Neutrophil (primary cell): Measurements from ENCODE around the gene MEIKIN.
A peak's percentile ranks its signal among the peaks of the same experiment; 100 is the strongest.
"Not testable (repeated sequence)": the region's sequence is repeated elsewhere in the genome, so short reads cannot be mapped to it uniquely, and the experiment has no call there.

Experiments used
- H3K27ac ChIP-seq: fragments of 200-600 bp; sonication (generic); 2 replicates; pipeline ENCODE4 v1.5.1; 2016; ENCODE audit warnings: mild to moderate bottlenecking, moderate library complexity
- H3K27me3 ChIP-seq: fragments of 200-600 bp; sonication (generic); 2 replicates; pipeline ENCODE4 v1.6.0; 2016; ENCODE audit warnings: mild to moderate bottlenecking
- H3K36me3 ChIP-seq: fragments of 200-600 bp; sonication (generic); 2 replicates; pipeline ENCODE4 v1.5.1; 2017
- H3K4me1 ChIP-seq, 2 experiments: fragments of 200-600 bp in 1 of 2; sonication (generic) in 1 of 2; 1 replicate in 1 of 2; 2 replicates in 1 of 2; pipeline versions ENCODE4 v1.5.1 to v1.6.1; 2013 to 2016; ENCODE audit warnings: low read depth in 1 of 2, low read length in 1 of 2, mild to moderate bottlenecking in 1 of 2, moderate library complexity in 1 of 2; ENCODE audit not compliant: control insufficient read depth in 1 of 2, insufficient read depth in 1 of 2
- H3K4me3 ChIP-seq, 2 experiments: fragments of 200-600 bp in 1 of 2; sonication (generic) in 1 of 2; 1 replicate in 1 of 2; 2 replicates in 1 of 2; pipeline ENCODE4 v1.5.1; 2013 to 2016; ENCODE audit warnings: low read depth in 1 of 2, low read length in 1 of 2, mild to moderate bottlenecking in 1 of 2, moderate library complexity in 1 of 2
- H3K9me3 ChIP-seq: fragments of 200-600 bp; sonication (generic); 2 replicates; pipeline ENCODE4 v1.5.1; 2016
- TF ChIP-seq, protein P1 (sequence below): fragments of 200-600 bp; sonication (generic); IDR thresholded peaks from 2 replicates; pipeline ENCODE4 v1.5.1; 2016; ENCODE audit warnings: antibody characterized with exemption

MEIKIN gene

DNA sequence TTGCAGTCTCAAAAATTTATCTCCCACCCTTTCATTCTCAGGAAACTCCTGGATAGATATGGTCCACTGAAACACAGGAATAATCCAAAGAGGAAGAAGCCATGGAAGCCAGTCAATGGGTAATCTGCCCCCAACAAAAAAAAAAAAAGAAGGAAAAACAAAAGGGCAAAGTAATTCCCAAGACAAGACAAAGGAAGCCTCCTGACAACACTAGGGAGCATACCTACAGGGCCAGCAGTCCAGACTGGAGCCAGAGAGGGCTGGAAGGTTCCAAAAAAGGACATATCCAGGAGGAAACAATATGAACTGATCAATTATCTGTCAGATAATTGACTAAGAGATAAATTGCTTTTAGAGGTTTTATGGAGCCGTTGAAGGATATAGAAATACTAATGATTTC, 161.6 kb downstream of the MEIKIN start:
- Histone ChIP-seq H3K4me3 (no peak overlapping the region), H3K4me1 (peaks cover 0 to 7% of the 10 kb centered on the region in 2 experiments), H3K9me3 (no peaks in the 10 kb centered on the region), H3K27ac (no peak overlapping the region), H3K27me3 (no peaks in the 10 kb centered on the region), H3K36me3 (no peaks in the 10 kb centered on the region)
- TF ChIP-seq, protein P1, sequence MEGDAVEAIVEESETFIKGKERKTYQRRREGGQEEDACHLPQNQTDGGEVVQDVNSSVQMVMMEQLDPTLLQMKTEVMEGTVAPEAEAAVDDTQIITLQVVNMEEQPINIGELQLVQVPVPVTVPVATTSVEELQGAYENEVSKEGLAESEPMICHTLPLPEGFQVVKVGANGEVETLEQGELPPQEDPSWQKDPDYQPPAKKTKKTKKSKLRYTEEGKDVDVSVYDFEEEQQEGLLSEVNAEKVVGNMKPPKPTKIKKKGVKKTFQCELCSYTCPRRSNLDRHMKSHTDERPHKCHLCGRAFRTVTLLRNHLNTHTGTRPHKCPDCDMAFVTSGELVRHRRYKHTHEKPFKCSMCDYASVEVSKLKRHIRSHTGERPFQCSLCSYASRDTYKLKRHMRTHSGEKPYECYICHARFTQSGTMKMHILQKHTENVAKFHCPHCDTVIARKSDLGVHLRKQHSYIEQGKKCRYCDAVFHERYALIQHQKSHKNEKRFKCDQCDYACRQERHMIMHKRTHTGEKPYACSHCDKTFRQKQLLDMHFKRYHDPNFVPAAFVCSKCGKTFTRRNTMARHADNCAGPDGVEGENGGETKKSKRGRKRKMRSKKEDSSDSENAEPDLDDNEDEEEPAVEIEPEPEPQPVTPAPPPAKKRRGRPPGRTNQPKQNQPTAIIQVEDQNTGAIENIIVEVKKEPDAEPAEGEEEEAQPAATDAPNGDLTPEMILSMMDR, result no peak

DNA sequence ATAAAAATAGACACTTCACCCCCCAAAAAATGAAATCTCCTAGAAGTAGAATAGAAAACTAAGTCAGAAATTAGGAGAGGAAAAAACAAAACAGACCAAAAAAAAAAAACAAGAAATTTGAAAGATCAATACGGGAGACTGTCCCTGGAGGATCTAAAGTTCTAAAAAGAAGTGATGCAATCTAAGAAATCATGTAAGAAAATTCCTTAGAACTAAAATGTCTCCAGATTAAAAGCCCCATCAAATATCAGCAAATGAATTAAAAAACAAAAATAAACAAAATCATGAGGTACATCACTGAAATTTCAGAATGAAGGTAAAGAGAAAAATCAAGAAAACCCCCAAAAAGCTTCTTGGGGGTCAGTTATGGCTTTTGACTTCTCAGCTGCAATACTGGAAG, 162.1 kb downstream of the MEIKIN start:
- Histone ChIP-seq H3K9me3 (no peaks in the 10 kb centered on the region), H3K36me3 (no peaks in the 10 kb centered on the region), H3K27ac (no peak overlapping the region), H3K4me3 (no peak overlapping the region), H3K27me3 (no peaks in the 10 kb centered on the region), H3K4me1 (peaks cover 0 to 7% of the 10 kb centered on the region in 2 experiments)
- TF ChIP-seq, protein P1, result no peak

DNA sequence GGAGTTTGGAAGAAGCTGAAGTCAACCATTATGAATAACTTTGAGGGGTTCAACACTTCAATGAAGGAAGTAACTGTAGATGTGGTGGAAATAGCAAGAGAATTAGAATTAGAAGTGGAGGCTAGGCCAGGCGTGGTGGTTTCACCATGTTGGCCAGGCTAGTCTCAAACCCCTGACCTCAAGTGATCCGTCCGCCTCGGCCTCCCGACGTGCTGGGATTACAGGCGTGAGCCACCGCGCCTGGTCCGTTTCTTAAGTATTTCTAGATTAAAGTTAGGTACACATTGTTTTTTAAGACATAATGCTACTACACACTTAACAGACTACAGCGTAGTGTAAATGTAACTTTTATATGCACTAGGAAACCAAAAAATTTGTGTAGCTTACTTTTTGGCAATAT, 162.7 kb downstream of the MEIKIN start:
- H3K4me3 ChIP-seq, result no peak overlapping the region
- no peaks in the 10 kb centered on the region for H3K27me3 ChIP-seq
- H3K9me3 ChIP-seq, result no peaks in the 10 kb centered on the region
- no peak overlapping the region for H3K27ac ChIP-seq
- no peaks in the 10 kb centered on the region for H3K36me3 ChIP-seq
- peaks cover 0 to 4% of the 10 kb centered on the region in 2 experiments for H3K4me1 ChIP-seq
- TF ChIP-seq, protein P1, result no peak

DNA sequence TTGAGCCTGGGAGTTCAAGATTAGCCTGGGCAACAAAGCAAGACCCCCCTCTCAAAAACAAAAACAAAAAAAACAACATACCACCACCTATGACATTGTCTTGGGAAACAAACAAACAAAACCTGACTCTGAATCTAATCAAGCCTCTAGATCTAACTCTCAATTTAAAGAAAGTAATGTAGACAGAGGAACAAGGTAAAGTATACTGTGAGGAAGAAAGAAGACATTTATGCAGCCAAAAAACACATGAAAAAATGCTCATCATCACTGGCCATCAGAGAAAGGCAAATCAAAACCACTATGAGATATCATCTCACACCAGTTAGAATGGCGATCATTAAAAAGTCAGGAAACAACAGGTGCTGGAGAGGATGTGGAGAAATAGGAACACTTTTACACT, 167.3 kb downstream of the MEIKIN start:
- H3K27me3 ChIP-seq, H3K4me1 ChIP-seq, H3K27ac ChIP-seq, H3K36me3 ChIP-seq, H3K4me3 ChIP-seq, H3K9me3 ChIP-seq: not testable (repeated sequence)

DNA sequence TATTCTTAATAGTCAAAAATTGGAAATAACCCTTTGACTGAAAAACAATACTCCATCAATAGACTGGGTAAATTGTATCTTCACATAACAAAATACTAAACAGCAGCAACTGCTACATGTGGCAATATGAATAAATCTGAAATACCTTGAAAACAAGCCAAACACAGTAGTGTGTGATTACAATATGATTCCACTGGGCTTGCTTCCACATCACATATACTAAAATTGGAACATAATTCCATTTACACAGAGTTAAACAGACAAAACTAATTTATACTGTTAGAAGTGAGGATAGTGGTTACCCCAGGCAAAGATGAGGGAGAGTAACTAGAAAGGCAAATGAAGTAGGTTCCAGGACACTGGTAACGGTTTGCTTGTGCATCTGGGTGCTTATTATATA, 169.0 kb downstream of the MEIKIN start:
- no peaks in the 10 kb centered on the region for H3K9me3 ChIP-seq
- H3K27ac ChIP-seq, result peak overlapping the region; percentile 0
- H3K4me1 ChIP-seq, result peaks cover 0 to 10% of the 10 kb centered on the region in 2 experiments
- H3K4me3 ChIP-seq, result no peak overlapping the region
- H3K36me3 ChIP-seq, result no peaks in the 10 kb centered on the region
- H3K27me3 ChIP-seq, result no peaks in the 10 kb centered on the region
- TF ChIP-seq, protein P1, result no peak

DNA sequence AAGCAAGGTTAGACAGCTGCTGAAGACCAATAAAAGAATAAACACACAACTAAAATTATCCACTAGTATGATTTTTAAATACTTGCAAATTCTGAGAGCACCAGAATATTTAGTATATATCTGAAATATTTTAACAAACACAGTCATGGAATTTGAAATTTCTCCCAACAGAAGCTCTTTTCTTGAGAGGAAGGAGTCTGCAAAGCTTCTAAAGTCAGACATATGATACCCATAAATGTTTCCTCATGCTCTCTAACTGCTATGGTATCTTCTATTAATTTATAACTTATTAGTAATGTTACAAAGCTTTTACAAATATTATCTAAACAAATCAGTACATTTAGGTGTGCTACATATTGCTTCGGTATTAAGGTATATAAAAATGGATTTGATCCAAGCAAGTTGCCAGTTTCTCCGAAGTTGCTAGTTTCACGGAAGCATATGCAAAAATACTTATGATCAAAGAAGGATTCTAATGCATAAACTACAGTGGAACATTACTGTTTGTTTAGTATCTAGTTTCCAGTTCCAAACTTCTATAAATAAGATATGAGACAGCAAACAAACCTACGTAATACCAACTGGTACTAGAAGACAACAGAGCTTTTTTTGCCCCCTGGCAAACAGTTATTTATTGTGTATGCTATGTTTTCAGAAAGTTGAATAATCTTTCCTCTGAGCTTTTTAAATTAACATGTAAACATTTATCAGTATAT, 170.7 kb downstream of the MEIKIN start:
- TF ChIP-seq, protein P1, result no peak

More for the DNA sequence above, 170.7 kb downstream of the MEIKIN start:
- peaks cover 4 to 25% of the 10 kb centered on the region in 2 experiments for H3K4me1 ChIP-seq
- H3K4me3 ChIP-seq, result no peak overlapping the region
- H3K27me3 ChIP-seq, result no peaks in the 10 kb centered on the region
- no peak overlapping the region for H3K27ac ChIP-seq
- no peaks in the 10 kb centered on the region for H3K36me3 ChIP-seq
- no peaks in the 10 kb centered on the region for H3K9me3 ChIP-seq
